Stimulated activated CD8-positive, alpha-beta memory T cell treated with anti-CD3 and anti-CD28 coated beads, Interleukin-12 subunit alpha, Interleukin-12 subunit beta, amount 100 ng/mL, for 4 hours (primary cell): ENCODE results near the gene GPS1.

Experiments used
- DNase-seq: peaks from one replicate; pipeline ENCODE4 v3.0.0-alpha.2; 2020; ENCODE audit warnings: low read depth

GPS1 gene

GRCh38 chr17:82090549-82091263 lies 39.0 kb downstream of the GPS1 start:
- DNase-seq, result no peak

GRCh38 chr17:82091264-82092066 lies 39.8 kb downstream of the GPS1 start:
- DNase-seq, result no peak

- DNase-seq, result no peak
These were observed 40.4 kb downstream of the GPS1 start for GRCh38 chr17:82092094-82092586.

GRCh38 chr17:82092628-82092994 lies 40.9 kb downstream of the GPS1 start:
- DNase-seq, result no peak

GRCh38 chr17:82092995-82093751 lies 41.5 kb downstream of the GPS1 start:
- DNase-seq, result no peak

- no peak for DNase-seq
These were observed 43.5 kb downstream of the GPS1 start for GRCh38 chr17:82094931-82095776.

GRCh38 chr17:82095777-82096708 lies 44.3 kb downstream of the GPS1 start:
- no peak for DNase-seq

- DNase-seq, result no peak
These were observed 45.0 kb downstream of the GPS1 start for GRCh38 chr17:82096709-82097183.

GRCh38 chr17:82097184-82097918 lies 45.7 kb downstream of the GPS1 start:
- peak; percentile 23 for DNase-seq

GRCh38 chr17:82097919-82098168 lies 46.1 kb downstream of the GPS1 start:
- DNase-seq, result no peak

GRCh38 chr17:82098169-82098938 lies 46.7 kb downstream of the GPS1 start, which contains the start of gene FASN:
Gene FASN, minus strand, starts transcription at chr17:82098236. Its CDS starts 1,791 bp downstream, at chr17:82096445.
- DNase-seq, result peak; percentile 91

- no peak for DNase-seq
These were observed 47.5 kb downstream of the GPS1 start for GRCh38 chr17:82098939-82099763.

GRCh38 chr17:82100502-82101298 lies 49.0 kb downstream of the GPS1 start:
- no peak for DNase-seq

GRCh38 chr17:82101301-82101715 lies 49.6 kb downstream of the GPS1 start:
- DNase-seq, result no peak

- DNase-seq, result no peak
These were observed 50.3 kb downstream of the GPS1 start for GRCh38 chr17:82101767-82102679.
